OCI-LY3 (cell line): ENCODE results near the gene PXYLP1.

ENCODE experiments used
- CTCF ChIP-seq: fragments of 200-600, 300-600 bp; sonication (generic); IDR thresholded peaks from 2 replicates; pipeline ENCODE4 v1.5.1; 2014; ENCODE audit warnings: antibody characterized with exemption, low read length, low read depth
- EZH2phosphoT487 ChIP-seq: fragments of 200-600 bp; shearing (Covaris generic); IDR thresholded peaks from 2 replicates; pipeline ENCODE4 v1.6.1; 2018; ENCODE audit warnings: antibody characterized with exemption, mixed run types, low read depth

- TF ChIP-seq CTCF (no peak), EZH2phosphoT487 (no peak)
Observed at GRCh38 chr3:141305436-141305835, 73.8 kb downstream of the PXYLP1 start.
